ENCODE data around the gene UNC5A. TPM values are rescaled to one million over a fixed set of nuclear protein-coding genes. Genes with fewer than 3 reads are reported as not detected.

Gene UNC5A
- total and polyA plus RNA-seq, 3 experiments from 2014 or later: not detected

DNA sequence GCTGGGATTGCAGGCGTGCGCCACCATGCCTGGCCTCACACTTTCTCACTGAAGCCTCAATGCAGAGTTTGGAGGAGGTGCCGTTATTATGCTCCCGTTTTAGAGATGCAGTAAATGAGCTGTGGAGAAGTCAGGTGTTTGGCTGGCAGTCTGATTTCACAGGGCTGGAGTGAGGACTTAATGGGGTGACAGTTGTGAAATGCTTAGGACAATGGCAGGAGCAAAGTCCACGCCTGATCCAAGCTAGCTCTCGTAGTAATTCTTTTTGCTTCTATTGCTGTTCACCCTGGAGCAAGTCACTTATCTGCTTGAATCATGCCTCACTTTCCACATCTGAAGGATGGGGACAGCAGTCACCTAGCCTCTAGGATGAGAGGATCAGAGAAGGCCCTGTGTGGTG is 21.8 kb downstream of the UNC5A start:
- Histone ChIP-seq H3K27me3 (ENCODE audit: insufficient read depth, low read length, poor library complexity, severe bottlenecking) (peaks cover 4% of the 10 kb centered on the region), H3K27ac (ENCODE audit: low read depth, low read length) (no peak overlapping the region), H3K4me1 (ENCODE audit: insufficient read depth, low read length) (no peaks in the 10 kb centered on the region), H3K36me3 (ENCODE audit: insufficient read depth, low read length) (no peaks in the 10 kb centered on the region), H3K9me3 (ENCODE audit: low read length) (no peaks in the 10 kb centered on the region), H3K4me3 (ENCODE audit: low read length) (no peak overlapping the region)
- no peak for DNase-seq
- Mint-ChIP-seq H3K27me3 (peaks cover 17 to 34% of the 10 kb centered on the region in 2 donors), H3K4me1 (no peaks in the 10 kb centered on the region), H3K36me3 (no peaks in the 10 kb centered on the region), H3K9me3 (peaks cover 0 to 3% (median 0%) of the 10 kb centered on the region in 5 donors), H3K4me3 (no peak overlapping the region), H3K27ac (no peak overlapping the region)
- ChIA-PET POLR2A (no interaction called here), CTCF (no interaction called here)

DNA sequence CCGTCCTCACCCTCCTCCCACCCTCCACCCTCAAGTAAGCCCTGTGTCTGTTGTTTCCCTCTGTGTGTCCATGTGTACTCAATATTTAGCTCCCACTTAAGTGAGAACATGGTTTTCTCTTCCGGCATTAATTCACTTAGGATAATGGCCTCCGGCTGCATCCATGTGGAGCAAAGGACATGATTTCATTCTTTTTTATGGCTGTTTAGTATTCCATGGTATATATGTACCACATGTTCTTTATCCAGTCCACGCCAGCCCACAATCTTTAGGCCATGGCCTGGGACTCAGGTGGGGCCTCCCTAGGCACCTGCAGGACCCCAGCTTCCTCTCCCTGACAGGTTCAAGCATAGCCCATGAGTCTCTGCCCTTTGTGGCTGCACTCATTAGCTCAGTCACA is 22.9 kb downstream of the UNC5A start:
- Histone ChIP-seq H3K27ac (ENCODE audit: low read depth, low read length) (no peak overlapping the region), H3K27me3 (ENCODE audit: insufficient read depth, low read length, poor library complexity, severe bottlenecking) (peaks cover 4% of the 10 kb centered on the region), H3K9me3 (ENCODE audit: low read length) (no peaks in the 10 kb centered on the region), H3K4me1 (ENCODE audit: insufficient read depth, low read length) (no peaks in the 10 kb centered on the region), H3K4me3 (ENCODE audit: low read length) (no peak overlapping the region), H3K36me3 (ENCODE audit: insufficient read depth, low read length) (no peaks in the 10 kb centered on the region)
- Mint-ChIP-seq H3K36me3 (no peaks in the 10 kb centered on the region), H3K27ac (no peak overlapping the region), H3K27me3 (peaks cover 17 to 34% of the 10 kb centered on the region in 2 donors), H3K9me3 (peaks cover 0 to 3% (median 0%) of the 10 kb centered on the region in 5 donors), H3K4me3 (no peak overlapping the region), H3K4me1 (no peaks in the 10 kb centered on the region)
- ChIA-PET POLR2A (no interaction called here), CTCF (no interaction called here)
- no peak for DNase-seq

DNA sequence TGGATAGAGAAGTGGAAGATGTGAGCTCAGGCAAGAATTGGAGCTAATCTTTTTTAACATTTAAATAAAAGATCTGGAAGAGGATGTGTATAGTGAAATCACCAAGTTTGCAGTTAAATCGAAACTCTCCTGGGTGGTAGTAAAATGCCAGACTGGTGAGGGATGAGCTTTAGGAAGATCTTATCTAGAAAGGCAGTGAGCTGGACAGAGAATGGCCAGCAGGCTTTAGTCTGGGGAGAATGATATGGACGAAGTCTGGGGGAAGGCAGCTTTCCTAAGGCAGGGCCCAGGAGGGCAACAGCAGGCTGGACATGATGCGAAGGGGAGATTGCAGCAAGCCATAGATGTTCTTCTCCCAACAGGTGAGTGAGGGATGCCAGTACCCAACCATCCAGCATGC is 25.6 kb downstream of the UNC5A start:
- Mint-ChIP-seq H3K27ac (no peak overlapping the region), H3K27me3 (peaks cover 24 to 48% of the 10 kb centered on the region in 2 donors), H3K9me3 (peaks cover 0 to 3% (median 0%) of the 10 kb centered on the region in 5 donors), H3K4me1 (no peaks in the 10 kb centered on the region), H3K36me3 (no peaks in the 10 kb centered on the region), H3K4me3 (no peak overlapping the region)
- Histone ChIP-seq H3K27ac (ENCODE audit: low read depth, low read length) (no peak overlapping the region), H3K4me1 (ENCODE audit: insufficient read depth, low read length) (no peaks in the 10 kb centered on the region), H3K4me3 (ENCODE audit: low read length) (no peak overlapping the region), H3K36me3 (ENCODE audit: insufficient read depth, low read length) (no peaks in the 10 kb centered on the region), H3K9me3 (ENCODE audit: low read length) (no peaks in the 10 kb centered on the region), H3K27me3 (ENCODE audit: insufficient read depth, low read length, poor library complexity, severe bottlenecking) (peaks cover 4% of the 10 kb centered on the region)
- no peak for DNase-seq
- ChIA-PET POLR2A (no interaction called here), CTCF (no interaction called here)

DNA sequence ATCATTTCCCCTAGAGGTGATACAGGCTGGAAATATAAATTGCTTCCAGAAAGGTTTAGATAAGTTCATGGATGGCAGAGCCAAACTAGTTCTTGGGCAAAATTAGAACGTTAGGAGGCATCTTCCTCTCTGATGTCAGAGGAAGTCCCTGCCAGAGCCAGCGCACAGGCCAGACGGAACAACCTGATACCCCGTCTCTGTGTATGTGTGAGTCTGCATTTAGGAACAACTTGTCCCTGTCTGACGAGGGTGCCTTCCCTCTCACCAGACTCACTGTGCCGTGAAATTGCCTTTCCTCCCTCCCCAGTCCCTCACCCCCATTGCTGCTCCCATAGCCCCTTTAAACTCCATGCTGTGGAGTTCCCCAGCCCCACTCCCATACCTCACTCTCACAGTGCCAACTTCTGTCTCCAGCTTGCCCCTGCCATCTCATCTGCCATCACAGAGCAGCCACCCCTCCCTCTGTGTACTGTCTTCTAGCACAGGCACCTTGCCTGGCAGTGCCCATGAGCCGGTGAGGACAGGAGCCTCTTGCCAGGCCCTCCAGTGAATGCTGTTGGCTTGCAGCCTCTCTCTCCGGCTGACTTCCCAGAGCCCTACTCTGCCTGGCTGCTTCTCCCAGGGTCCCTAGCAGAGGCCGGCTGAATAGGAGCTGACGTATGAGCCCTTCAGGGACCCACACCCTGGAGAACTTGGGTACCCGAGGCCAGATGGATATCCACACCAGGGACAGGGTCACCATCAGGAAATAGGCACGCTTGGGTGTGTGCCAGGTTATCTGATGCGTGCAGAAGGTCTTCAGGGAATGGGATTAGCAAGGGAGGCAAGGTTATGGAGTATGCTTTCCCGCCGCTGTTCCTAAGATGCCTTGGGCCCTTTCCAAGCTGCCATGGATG is 26.7 kb downstream of the UNC5A start:
- Histone ChIP-seq H3K4me3 (ENCODE audit: low read length) (no peak overlapping the region), H3K27ac (ENCODE audit: low read depth, low read length) (no peak overlapping the region), H3K9me3 (ENCODE audit: low read length) (no peaks in the 10 kb centered on the region), H3K36me3 (ENCODE audit: insufficient read depth, low read length) (no peaks in the 10 kb centered on the region), H3K4me1 (ENCODE audit: insufficient read depth, low read length) (no peaks in the 10 kb centered on the region), H3K27me3 (ENCODE audit: insufficient read depth, low read length, poor library complexity, severe bottlenecking) (peaks cover 8% of the 10 kb centered on the region)
- H3K4me1 Mint-ChIP-seq: no peaks in the 10 kb centered on the region
- peaks cover 0 to 3% (median 0%) of the 10 kb centered on the region in 5 donors for H3K9me3 Mint-ChIP-seq
- no peak overlapping the region for H3K4me3 Mint-ChIP-seq
- H3K27ac Mint-ChIP-seq: no peak overlapping the region
- DNase-seq: no peak
- peaks cover 28 to 56% of the 10 kb centered on the region in 2 donors for H3K27me3 Mint-ChIP-seq
- H3K36me3 Mint-ChIP-seq: no peaks in the 10 kb centered on the region
- ChIA-PET POLR2A (no interaction called here), CTCF (no interaction called here)

DNA sequence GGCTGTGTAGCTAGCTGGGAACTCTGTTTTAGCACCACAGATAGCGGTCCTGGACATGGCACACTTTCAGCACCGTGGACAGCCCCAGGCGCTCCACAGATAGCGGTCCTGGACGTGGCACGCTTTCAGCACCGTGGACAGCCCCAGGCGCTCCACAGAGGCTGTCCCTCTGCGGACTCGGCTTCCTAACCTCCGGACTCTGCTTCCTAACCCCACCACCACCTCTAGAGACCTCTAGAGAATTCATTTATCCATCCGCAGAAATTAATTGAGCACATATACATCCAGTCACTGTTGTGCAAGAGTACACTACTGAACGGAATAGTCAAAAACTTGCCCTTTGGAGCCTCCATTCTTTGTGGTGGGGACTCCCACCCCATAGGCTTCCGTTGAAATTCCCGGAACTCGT is 27.4 kb downstream of the UNC5A start:
- H3K36me3 Mint-ChIP-seq: no peaks in the 10 kb centered on the region
- H3K4me3 Mint-ChIP-seq: no peak overlapping the region
- CTCF ChIA-PET: no interaction called here
- H3K27me3 ChIP-seq (ENCODE audit: insufficient read depth, low read length, poor library complexity, severe bottlenecking): peaks cover 8% of the 10 kb centered on the region
- peaks cover 0 to 3% (median 0%) of the 10 kb centered on the region in 5 donors for H3K9me3 Mint-ChIP-seq
- H3K27me3 Mint-ChIP-seq: peaks cover 27 to 58% of the 10 kb centered on the region in 2 donors
- H3K4me1 Mint-ChIP-seq: no peaks in the 10 kb centered on the region
- H3K27ac Mint-ChIP-seq: no peak overlapping the region
- no peaks in the 10 kb centered on the region for H3K4me1 ChIP-seq (ENCODE audit: insufficient read depth, low read length)
- POLR2A ChIA-PET: no interaction called here
- H3K4me3 ChIP-seq (ENCODE audit: low read length): no peak overlapping the region
- no peaks in the 10 kb centered on the region for H3K36me3 ChIP-seq (ENCODE audit: insufficient read depth, low read length)
- no peak overlapping the region for H3K27ac ChIP-seq (ENCODE audit: low read depth, low read length)
- peak; percentile 42 to 73 (median 63) for DNase-seq
- H3K9me3 ChIP-seq (ENCODE audit: low read length): no peaks in the 10 kb centered on the region

DNA sequence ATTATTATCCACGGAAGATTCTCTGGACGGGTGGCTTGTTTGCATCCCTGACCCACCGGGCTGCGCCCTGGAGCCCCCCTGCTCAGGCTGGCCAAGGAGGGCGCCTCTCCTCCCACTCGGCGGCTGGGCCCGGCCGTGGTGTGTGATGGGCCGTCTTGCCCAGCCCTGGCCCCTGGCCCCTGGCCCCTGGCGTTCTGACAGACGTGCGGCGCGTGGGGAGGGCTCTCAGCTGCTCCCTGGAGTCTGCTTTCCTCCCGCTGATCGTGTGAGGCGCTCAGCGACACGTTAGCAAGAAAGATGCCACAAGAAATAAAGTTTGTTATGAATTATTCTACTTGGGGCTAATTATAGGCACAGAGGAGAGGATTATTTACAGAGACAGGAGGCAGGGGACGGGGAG is 33.3 kb downstream of the UNC5A start:
- no peak overlapping the region for H3K4me3 ChIP-seq (ENCODE audit: low read length)
- H3K27ac ChIP-seq (ENCODE audit: low read depth, low read length): no peak overlapping the region
- Mint-ChIP-seq H3K27ac (no peak overlapping the region), H3K36me3 (no peaks in the 10 kb centered on the region), H3K4me3 (no peak overlapping the region), H3K9me3 (no peaks in the 10 kb centered on the region), H3K4me1 (no peaks in the 10 kb centered on the region), H3K27me3 (peaks cover 24 to 61% of the 10 kb centered on the region in 2 donors)
- no peak for DNase-seq
- no peaks in the 10 kb centered on the region for H3K4me1 ChIP-seq (ENCODE audit: insufficient read depth, low read length)
- ChIA-PET CTCF (no interaction called here), POLR2A (no interaction called here)
- H3K27me3 ChIP-seq (ENCODE audit: insufficient read depth, low read length, poor library complexity, severe bottlenecking): peaks cover 4% of the 10 kb centered on the region
- H3K36me3 ChIP-seq (ENCODE audit: insufficient read depth, low read length): no peaks in the 10 kb centered on the region
- no peaks in the 10 kb centered on the region for H3K9me3 ChIP-seq (ENCODE audit: low read length)

DNA sequence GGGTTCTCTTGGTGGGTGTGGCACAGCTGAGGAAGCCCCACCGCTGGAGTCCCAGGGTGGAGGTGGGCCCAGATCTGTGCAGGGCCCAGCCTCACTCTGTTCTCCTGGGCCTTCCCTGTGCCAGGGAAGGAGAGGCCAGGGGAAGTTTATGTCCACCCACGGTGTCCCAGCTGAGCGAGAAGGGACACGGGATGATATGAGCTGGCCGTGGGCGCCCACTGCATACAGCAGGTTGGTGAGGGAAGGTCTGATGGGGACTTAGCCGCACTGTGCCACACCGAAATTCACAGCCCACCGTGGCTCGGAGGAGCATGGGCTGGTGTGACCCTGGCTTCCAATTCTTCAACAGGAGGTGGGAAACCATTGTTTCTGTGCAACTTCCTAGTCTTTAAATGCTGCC is 33.9 kb downstream of the UNC5A start:
- Mint-ChIP-seq H3K36me3 (no peaks in the 10 kb centered on the region), H3K4me3 (no peak overlapping the region), H3K27me3 (peaks cover 24 to 58% of the 10 kb centered on the region in 2 donors), H3K27ac (no peak overlapping the region), H3K9me3 (no peaks in the 10 kb centered on the region), H3K4me1 (no peaks in the 10 kb centered on the region)
- DNase-seq: no peak
- ChIA-PET POLR2A (no interaction called here), CTCF (no interaction called here)
- H3K27me3 ChIP-seq (ENCODE audit: insufficient read depth, low read length, poor library complexity, severe bottlenecking): peaks cover 4% of the 10 kb centered on the region
- no peak overlapping the region for H3K4me3 ChIP-seq (ENCODE audit: low read length)
- no peaks in the 10 kb centered on the region for H3K36me3 ChIP-seq (ENCODE audit: insufficient read depth, low read length)
- no peak overlapping the region for H3K27ac ChIP-seq (ENCODE audit: low read depth, low read length)
- H3K4me1 ChIP-seq (ENCODE audit: insufficient read depth, low read length): no peaks in the 10 kb centered on the region
- H3K9me3 ChIP-seq (ENCODE audit: low read length): no peaks in the 10 kb centered on the region

DNA sequence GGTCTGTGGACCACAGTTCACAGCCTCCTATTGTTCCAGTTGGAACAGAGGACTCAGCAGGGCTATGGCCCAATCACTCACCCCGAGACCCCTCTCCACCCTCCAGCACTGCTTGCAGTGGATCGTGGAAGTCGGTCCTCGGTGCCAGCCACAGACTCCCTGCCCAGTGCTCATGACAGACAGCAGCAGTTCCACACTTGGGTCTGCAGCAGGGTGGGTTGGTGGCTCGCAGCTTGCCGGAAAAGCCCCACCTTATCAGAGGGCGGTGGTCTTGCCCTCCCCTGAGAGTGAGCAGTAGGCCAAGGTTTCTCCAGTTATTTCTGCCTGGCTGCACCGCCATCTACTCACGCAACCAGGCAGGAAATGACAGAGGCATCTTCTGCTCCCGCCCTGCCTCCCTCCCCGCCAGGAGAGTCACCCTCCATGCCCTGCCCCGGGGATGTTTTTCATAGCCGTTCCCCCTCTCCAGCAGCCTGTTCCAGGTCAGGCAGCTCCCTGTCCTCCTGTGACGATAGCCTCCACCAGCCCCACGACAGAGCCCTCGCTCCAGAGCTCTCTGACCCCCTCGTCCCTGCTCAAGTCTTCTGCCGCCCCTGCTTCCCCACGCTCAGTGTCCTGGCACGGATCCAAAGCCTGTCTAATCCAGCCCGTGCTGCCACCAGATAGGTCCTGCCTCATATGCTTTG is 34.5 kb downstream of the UNC5A start:
- no peak for DNase-seq
- Histone ChIP-seq H3K27me3 (ENCODE audit: insufficient read depth, low read length, poor library complexity, severe bottlenecking) (peaks cover 4% of the 10 kb centered on the region), H3K4me1 (ENCODE audit: insufficient read depth, low read length) (no peaks in the 10 kb centered on the region), H3K9me3 (ENCODE audit: low read length) (no peaks in the 10 kb centered on the region), H3K27ac (ENCODE audit: low read depth, low read length) (no peak overlapping the region), H3K36me3 (ENCODE audit: insufficient read depth, low read length) (no peaks in the 10 kb centered on the region), H3K4me3 (ENCODE audit: low read length) (no peak overlapping the region)
- H3K4me1 Mint-ChIP-seq: no peaks in the 10 kb centered on the region
- no peak overlapping the region for H3K27ac Mint-ChIP-seq
- H3K36me3 Mint-ChIP-seq: no peaks in the 10 kb centered on the region
- ChIA-PET POLR2A (no interaction called here), CTCF (no interaction called here)
- H3K4me3 Mint-ChIP-seq: no peak overlapping the region
- peaks cover 0 to under 1% (median 0%) of the 10 kb centered on the region in 5 donors for H3K9me3 Mint-ChIP-seq
- peaks cover 23 to 61% of the 10 kb centered on the region in 2 donors for H3K27me3 Mint-ChIP-seq

All from CD8-positive, alpha-beta memory T cell (primary cell).